HG02981 (cell line): Measurements from ENCODE around the gene CXorf51A.
"Not testable (repeated sequence)": the region's sequence is repeated elsewhere in the genome, so short reads cannot be mapped to it uniquely, and the experiment has no call there.

ENCODE experiments used
- ATAC-seq: cut with Tn5 transposase; IDR thresholded peaks from one replicate; pipeline ENCODE4 v1.9.1; 2021; ENCODE audit warnings: mild to moderate bottlenecking, moderate library complexity; ENCODE audit not compliant: unreplicated experiment

The CXorf51A gene

DNA sequence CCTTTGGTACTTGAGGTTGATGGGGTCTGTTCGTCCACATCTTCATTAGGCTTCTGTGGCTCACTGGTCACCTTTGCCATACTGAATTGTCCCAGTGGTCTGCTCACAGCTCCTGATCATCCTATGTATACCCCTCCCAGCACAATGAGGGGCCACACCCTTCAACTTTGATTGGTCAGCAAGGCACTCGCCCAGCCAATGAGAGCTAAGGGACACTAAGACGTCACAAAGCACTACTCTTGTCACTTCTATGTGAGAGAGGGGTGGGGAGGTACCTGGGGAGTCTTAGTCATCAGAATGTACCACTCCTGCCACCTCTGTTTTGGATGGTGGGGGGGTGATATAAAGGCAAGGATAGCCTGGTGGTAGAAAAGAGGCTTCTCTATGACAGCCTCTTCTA is at the start of gene CXorf51A:
Gene CXorf51A (minus strand): TSS at position 101 of the 400 bp plus-strand sequence. CDS start 21 bp downstream, at position 80.
- not testable (repeated sequence) for ATAC-seq

DNA sequence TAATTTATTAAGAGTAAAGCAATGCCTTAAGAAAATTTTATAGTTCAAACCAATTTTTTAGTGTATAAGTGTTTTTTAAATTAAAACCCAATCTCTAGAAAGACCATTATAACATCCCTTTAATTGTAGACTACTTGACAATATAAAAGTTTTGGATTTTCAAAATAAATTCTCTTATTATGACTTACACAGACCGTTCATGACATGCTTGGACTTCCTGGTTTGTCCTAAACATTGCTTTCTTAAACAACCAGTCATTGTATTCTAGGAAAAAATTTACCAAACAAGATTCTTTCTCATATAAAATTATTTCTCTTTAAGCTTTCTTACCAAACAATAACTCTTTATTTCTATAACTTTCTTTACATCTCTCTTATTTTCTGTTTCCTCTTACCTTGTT is 49.0 kb upstream of the CXorf51A start:
- no peak for ATAC-seq

DNA sequence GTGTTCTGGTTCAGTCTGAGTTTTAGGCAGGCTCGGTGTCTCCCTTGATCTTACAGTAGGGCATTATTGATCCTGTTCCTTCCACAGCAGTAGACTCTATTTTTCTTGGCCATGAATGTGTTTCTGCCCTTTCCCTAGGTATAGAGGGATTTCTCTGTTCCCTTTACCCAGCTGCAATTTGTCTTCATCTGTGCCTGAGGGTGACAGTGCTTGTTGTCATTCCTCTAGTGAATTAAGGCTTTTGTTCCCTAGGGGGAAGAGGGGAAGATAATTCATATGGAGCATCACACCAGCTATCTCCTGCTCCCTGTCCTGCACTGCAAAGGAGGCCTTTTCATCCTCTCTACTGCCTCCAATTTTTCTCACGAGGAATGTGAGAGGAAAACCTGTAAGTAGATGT is 39.7 kb upstream of the CXorf51A start:
- ATAC-seq: no peak

DNA sequence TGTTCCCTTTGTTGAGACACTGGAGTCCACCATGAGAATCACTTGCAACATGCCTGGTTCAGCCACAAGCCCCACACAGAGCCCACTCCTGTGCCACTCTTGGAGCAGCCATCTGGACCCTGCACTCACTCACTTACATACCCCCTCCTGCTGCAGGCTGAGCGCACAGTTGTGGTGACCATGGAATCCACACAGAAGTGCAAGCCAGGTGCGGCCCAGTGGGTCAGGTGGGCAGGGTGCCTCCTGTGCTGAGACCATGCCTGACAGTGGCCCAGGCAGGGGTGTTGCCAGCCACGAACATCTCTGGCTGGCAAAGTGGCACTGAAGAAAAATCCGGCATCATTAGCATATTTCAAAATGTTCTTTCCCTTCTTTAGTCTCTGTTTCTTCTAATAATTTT is 17.4 kb upstream of the CXorf51A start:
- no peak for ATAC-seq

DNA sequence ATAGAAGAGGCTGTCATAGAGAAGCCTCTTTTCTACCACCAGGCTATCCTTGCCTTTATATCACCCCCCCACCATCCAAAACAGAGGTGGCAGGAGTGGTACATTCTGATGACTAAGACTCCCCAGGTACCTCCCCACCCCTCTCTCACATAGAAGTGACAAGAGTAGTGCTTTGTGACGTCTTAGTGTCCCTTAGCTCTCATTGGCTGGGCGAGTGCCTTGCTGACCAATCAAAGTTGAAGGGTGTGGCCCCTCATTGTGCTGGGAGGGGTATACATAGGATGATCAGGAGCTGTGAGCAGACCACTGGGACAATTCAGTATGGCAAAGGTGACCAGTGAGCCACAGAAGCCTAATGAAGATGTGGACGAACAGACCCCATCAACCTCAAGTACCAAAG is 5.1 kb downstream of the CXorf51A start, which contains the start of gene CXorf51B:
Gene CXorf51B (plus strand): TSS at position 301 of the 400 bp plus-strand sequence. CDS start 21 bp downstream, at position 322.
- not testable (repeated sequence) for ATAC-seq
